Kidney (tissue), 14 donors: ENCODE data around the gene RFPL1. TPM values are rescaled to one million over a fixed set of nuclear protein-coding genes. Genes with fewer than 3 reads are reported as not detected.

Experiments
- DNase-seq, 5 donors: peaks; one replicate each; pipeline ENCODE4 v3.0.0-alpha.2; 2013 to 2020
- FAIRE-seq: peaks from 2 replicates; lab custom pipeline; 2012; peaks lifted over from hg19 to GRCh38; lab: Jason Lieb, UNC
- H3K27ac ChIP-seq, 2 donors: one replicate each; pipeline ENCODE4 v1.7.0; 2013; ENCODE audit warnings: low read depth in 2 of 2, low read length in 2 of 2, inconsistent platforms in 1 of 2
- H3K27me3 ChIP-seq: one replicate; pipeline ENCODE4 v1.7.1; 2013; ENCODE audit warnings: low read length, inconsistent platforms; ENCODE audit not compliant: control insufficient read depth, insufficient read depth
- H3K36me3 ChIP-seq, 3 donors: one replicate each; pipeline versions ENCODE4 v1.7.0 to v1.7.1; 2013; ENCODE audit warnings: low read length in 3 of 3, control low read depth in 1 of 3, inconsistent platforms in 1 of 3; ENCODE audit not compliant: insufficient read depth in 3 of 3, control insufficient read depth in 2 of 3
- H3K4me1 ChIP-seq, 3 donors: one replicate each; pipeline versions ENCODE4 v1.7.0 to v1.7.1; 2013; ENCODE audit warnings: low read length in 3 of 3, inconsistent platforms in 1 of 3, low read depth in 1 of 3; ENCODE audit not compliant: control insufficient read depth in 2 of 3, insufficient read depth in 2 of 3
- H3K4me3 ChIP-seq, 3 donors: one replicate each; pipeline versions ENCODE4 v1.7.0 to v1.8.1; 2013; ENCODE audit warnings: low read length in 3 of 3, control low read depth in 1 of 3, inconsistent platforms in 1 of 3
- H3K9ac ChIP-seq, 3 donors: one replicate each; pipeline versions ENCODE4 v1.7.0 to v1.7.1; 2013; ENCODE audit warnings: low read length in 3 of 3, control low read depth in 1 of 3, inconsistent platforms in 1 of 3
- H3K9me3 ChIP-seq, 3 donors: one replicate each; pipeline versions ENCODE4 v1.7.0 to v1.7.1; 2013; ENCODE audit warnings: low read length in 3 of 3, control low read depth in 1 of 3, inconsistent platforms in 1 of 3; ENCODE audit not compliant: control insufficient read depth in 2 of 3, insufficient read depth in 1 of 3
- CTCF ChIP-seq: IDR thresholded peaks from 3 replicates; pipeline ENCODE4 v1.5.1; 2012; ENCODE audit warnings: mild to moderate bottlenecking, moderate library complexity, borderline replicate concordance; ENCODE audit not compliant: insufficient read depth; ENCODE audit errors: extremely low read depth
- intact Hi-C: fragments of 100-400 bp; cut with DNase I; formaldehyde crosslinking; loops from one replicate; pipeline ENCODE4 v1.11.1; 2022
- polyA plus RNA-seq: library from polyadenylated mRNA; stranded (reverse); fragments of 350-450 nt; fragmentation: Illumina TruSeq; extraction: RNeasy Lipid Tissue Mini Kit (QIAGEN cat#74804); gene quantifications from one replicate; pipeline ENCODE4 v1.2.3, GENCODE V29; 2014; ENCODE audit warnings: low read depth, low replicate concordance; ENCODE audit not compliant: insufficient read depth
- total RNA-seq: library from RNA; stranded (reverse); fragmentation: NEBNext Ultra II Directional; extraction: Animal tissue kit (Norgen Biotek cat#: 25700); gene quantifications from one replicate; pipeline ENCODE4 v1.2.1, GENCODE V29; 2021
- donor health status: control.
- donor health status: control.
- donor health status: control.
- donor health status: control.
- donor health status: control.
- donor health status: DM: yes; HTN: yes; CAD: no.
- donor health status: Normal renal cell carcinoma (clear cell type).

RFPL1 gene
- total and polyA plus RNA-seq, 2 donors from 2014 or later: not detected

DNA sequence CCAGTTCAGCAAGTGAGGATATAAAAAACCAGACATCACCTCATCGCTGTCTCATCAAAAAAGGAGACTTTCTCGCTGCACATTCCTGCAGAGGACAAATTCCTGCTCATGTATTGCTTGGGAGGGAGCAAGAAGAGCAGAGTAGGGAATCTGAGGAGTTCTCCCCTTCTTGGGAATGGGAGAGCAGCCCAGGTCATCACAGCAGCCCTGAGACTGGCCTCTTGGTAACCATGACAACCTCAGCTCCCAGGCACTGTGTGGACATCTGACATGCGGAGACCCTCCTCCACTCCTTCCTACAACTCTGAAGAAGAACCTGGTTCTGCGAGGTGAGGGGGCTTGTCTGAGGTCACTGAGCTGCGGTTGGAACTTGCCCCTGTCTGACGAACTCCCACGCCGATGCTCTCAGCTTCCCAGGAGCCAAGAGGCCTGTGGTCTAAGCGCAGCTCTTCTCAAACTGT, 17.9 kb downstream of the RFPL1 start:
- DNase-seq (peak in 4 of 5 donors; percentile 50 to 70 (median 60)), FAIRE-seq (no peak)
- Histone ChIP-seq H3K4me1 (no peaks in the 10 kb centered on the region), H3K9ac (no peak overlapping the region), H3K36me3 (no peaks in the 10 kb centered on the region), H3K9me3 (no peaks in the 10 kb centered on the region), H3K27me3 (no peaks in the 10 kb centered on the region), H3K4me3 (no peak overlapping the region), H3K27ac (no peak overlapping the region)
- TF ChIP-seq CTCF: no peak
- intact Hi-C loops: no loop called here

GRCh38 chr22:29457730-29458129, 19.3 kb downstream of the RFPL1 start:
- Histone ChIP-seq H3K27me3 (no peaks in the 10 kb centered on the region), H3K27ac (no peak overlapping the region), H3K36me3 (no peaks in the 10 kb centered on the region), H3K9ac (no peak overlapping the region), H3K4me3 (no peak overlapping the region), H3K4me1 (no peaks in the 10 kb centered on the region), H3K9me3 (no peaks in the 10 kb centered on the region)
- intact Hi-C loops: no loop called here
- DNase-seq (peak in 2 of 5 donors; percentile 37 to 59), FAIRE-seq (no peak)
- no peak for TF ChIP-seq CTCF

- no peaks in the 10 kb centered on the region for H3K9me3 ChIP-seq
- intact Hi-C loops: no loop called here
- H3K4me3 ChIP-seq: no peak overlapping the region
- no peak overlapping the region for H3K9ac ChIP-seq
- H3K36me3 ChIP-seq: no peaks in the 10 kb centered on the region
- H3K27ac ChIP-seq: no peak overlapping the region
- no peak for FAIRE-seq
- DNase-seq: no peak
- no peaks in the 10 kb centered on the region for H3K27me3 ChIP-seq
- H3K4me1 ChIP-seq: no peaks in the 10 kb centered on the region
- no peak for TF ChIP-seq CTCF
Observed at GRCh38 chr22:29458551-29458950, 20.2 kb downstream of the RFPL1 start.

- Histone ChIP-seq H3K9ac (no peak overlapping the region), H3K36me3 (no peaks in the 10 kb centered on the region), H3K4me3 (no peak overlapping the region), H3K27ac (no peak overlapping the region), H3K27me3 (no peaks in the 10 kb centered on the region), H3K4me1 (no peaks in the 10 kb centered on the region), H3K9me3 (no peaks in the 10 kb centered on the region)
- intact Hi-C loops: no loop called here
- no peak for TF ChIP-seq CTCF
- no peak for DNase-seq
- no peak for FAIRE-seq
Observed at GRCh38 chr22:29459773-29460172, 21.4 kb downstream of the RFPL1 start.
